OCI-LY7 (cell line): ENCODE data around the gene KNL1.

Experiments used
- CTCF ChIP-seq: fragments of 200-600 bp; sonication (generic); conservative IDR thresholded peaks from 2 replicates; pipeline ENCODE4 v1.5.1; 2014; ENCODE audit warnings: mild to moderate bottlenecking, antibody characterized with exemption, low read length, moderate library complexity, mixed read lengths
- EZH2phosphoT487 ChIP-seq: fragments of 200-600 bp; sonication (generic); IDR thresholded peaks from 2 replicates; pipeline ENCODE4 v1.6.1; 2018; ENCODE audit warnings: low read depth, borderline replicate concordance, mild to moderate bottlenecking, mixed run types, antibody characterized with exemption, low read length, moderate library complexity, mixed read lengths

- no peak for TF ChIP-seq CTCF
- TF ChIP-seq EZH2phosphoT487: no peak
These were observed 24.0 kb downstream of the KNL1 start for GRCh38 chr15:40618023-40618422.
